Ovary (tissue), 3 donors: ENCODE data around the gene CNTN5.

Experiments used
- POLR2A ChIP-seq: fragments of 450-650 bp; IDR thresholded peaks from one replicate; pipeline ENCODE4 v1.6.1; 2017; ENCODE audit warnings: antibody characterized with exemption, mild to moderate bottlenecking, moderate library complexity
- TF ChIP-seq, protein P1 (sequence below), 3 donors: fragments of 450-650 bp in 2 of 3; fragments of 200-600 bp in 1 of 3; IDR thresholded peaks; one replicate each; pipeline versions ENCODE4 v1.5.1 to v1.8.0; 2016 to 2022; ENCODE audit warnings: antibody characterized with exemption in 3 of 3, mild to moderate bottlenecking in 1 of 3
- donor health status: DM: no; HTN: no; CAD: no.

DNA sequence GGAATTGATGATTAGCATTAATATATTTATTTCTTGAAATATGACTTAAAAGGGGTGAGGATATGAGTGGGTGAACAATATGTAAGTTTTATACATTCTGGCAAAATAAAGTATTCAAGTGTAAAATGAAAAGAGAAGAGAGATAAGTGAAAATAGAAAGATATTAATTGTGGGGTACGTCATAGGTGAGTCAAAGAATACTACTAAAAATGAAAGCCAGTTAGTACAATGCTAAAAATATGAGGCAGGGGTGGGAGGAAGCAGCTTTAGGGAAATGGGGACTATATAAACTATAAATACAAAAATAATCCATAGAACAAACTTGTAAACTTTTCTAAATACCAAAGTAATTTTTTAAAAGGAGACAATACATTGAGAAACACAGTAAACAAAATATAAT, 661.4 kb downstream of the CNTN5 start:
- TF ChIP-seq, protein P1, sequence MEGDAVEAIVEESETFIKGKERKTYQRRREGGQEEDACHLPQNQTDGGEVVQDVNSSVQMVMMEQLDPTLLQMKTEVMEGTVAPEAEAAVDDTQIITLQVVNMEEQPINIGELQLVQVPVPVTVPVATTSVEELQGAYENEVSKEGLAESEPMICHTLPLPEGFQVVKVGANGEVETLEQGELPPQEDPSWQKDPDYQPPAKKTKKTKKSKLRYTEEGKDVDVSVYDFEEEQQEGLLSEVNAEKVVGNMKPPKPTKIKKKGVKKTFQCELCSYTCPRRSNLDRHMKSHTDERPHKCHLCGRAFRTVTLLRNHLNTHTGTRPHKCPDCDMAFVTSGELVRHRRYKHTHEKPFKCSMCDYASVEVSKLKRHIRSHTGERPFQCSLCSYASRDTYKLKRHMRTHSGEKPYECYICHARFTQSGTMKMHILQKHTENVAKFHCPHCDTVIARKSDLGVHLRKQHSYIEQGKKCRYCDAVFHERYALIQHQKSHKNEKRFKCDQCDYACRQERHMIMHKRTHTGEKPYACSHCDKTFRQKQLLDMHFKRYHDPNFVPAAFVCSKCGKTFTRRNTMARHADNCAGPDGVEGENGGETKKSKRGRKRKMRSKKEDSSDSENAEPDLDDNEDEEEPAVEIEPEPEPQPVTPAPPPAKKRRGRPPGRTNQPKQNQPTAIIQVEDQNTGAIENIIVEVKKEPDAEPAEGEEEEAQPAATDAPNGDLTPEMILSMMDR (IDR thresholded peaks at IDR 0.05) = no peak
- TF ChIP-seq POLR2A = no peak
